Uterus (tissue), 2 donors: ENCODE data around the gene HSPA5.
"Not testable (repeated sequence)": the region's sequence is repeated elsewhere in the genome, so short reads cannot be mapped to it uniquely, and the experiment has no call there.

Experiments used
- POLR2A ChIP-seq, 2 donors: fragments of 450-650 bp; IDR thresholded peaks; one replicate each; pipeline ENCODE4 v1.6.1; 2016; ENCODE audit warnings: antibody characterized with exemption in 2 of 2, mild to moderate bottlenecking in 1 of 2, moderate library complexity in 1 of 2
- TF ChIP-seq, protein P1 (sequence below), 4 experiments: fragments of 200-600 bp in 2 of 4; fragments of 450-650 bp in 2 of 4; sonication (generic) in 2 of 4; IDR thresholded peaks; one replicate each; pipeline ENCODE4 v1.5.1; 2016 to 2019; ENCODE audit warnings: antibody characterized with exemption in 4 of 4, mild to moderate bottlenecking in 2 of 4, moderate library complexity in 1 of 4

DNA sequence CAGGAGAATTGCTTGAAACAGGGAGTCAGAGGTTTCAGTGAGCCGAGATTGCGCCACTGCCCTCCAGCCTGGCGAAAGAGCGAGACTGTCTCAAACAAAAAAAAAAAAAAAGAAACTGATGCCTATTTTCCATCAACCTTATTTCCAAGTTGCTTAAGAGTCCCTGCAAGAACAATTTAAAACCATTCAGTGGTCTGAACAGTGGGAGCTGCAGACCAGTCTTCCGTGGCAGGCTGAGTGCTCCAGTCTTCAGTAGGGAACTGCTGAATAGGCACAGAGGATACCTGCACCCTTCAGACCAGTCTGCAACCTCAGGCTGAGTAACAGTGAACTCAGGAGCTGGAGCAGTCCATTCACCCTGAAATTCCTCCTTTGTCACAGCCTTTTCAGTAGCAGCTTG lies 46.7 kb downstream of the HSPA5 start:
- not testable (repeated sequence) for TF ChIP-seq POLR2A (IDR thresholded peaks at IDR 0.05)
- TF ChIP-seq, protein P1, sequence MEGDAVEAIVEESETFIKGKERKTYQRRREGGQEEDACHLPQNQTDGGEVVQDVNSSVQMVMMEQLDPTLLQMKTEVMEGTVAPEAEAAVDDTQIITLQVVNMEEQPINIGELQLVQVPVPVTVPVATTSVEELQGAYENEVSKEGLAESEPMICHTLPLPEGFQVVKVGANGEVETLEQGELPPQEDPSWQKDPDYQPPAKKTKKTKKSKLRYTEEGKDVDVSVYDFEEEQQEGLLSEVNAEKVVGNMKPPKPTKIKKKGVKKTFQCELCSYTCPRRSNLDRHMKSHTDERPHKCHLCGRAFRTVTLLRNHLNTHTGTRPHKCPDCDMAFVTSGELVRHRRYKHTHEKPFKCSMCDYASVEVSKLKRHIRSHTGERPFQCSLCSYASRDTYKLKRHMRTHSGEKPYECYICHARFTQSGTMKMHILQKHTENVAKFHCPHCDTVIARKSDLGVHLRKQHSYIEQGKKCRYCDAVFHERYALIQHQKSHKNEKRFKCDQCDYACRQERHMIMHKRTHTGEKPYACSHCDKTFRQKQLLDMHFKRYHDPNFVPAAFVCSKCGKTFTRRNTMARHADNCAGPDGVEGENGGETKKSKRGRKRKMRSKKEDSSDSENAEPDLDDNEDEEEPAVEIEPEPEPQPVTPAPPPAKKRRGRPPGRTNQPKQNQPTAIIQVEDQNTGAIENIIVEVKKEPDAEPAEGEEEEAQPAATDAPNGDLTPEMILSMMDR (IDR thresholded peaks at IDR 0.05) = not testable (repeated sequence)
